Iris pigment epithelial cell (primary cell): ENCODE data around the gene OGFR.
"Not testable (repeated sequence)": the region's sequence is repeated elsewhere in the genome, so short reads cannot be mapped to it uniquely, and the experiment has no call there.

Source experiments
- DNase-seq: peaks from one replicate; pipeline ENCODE4 v3.0.0-alpha.2; 2011; ENCODE audit warnings: low read depth

OGFR gene

GRCh38 chr20:62839816-62840215 is 35.2 kb downstream of the OGFR start:
- no peak for DNase-seq

DNA sequence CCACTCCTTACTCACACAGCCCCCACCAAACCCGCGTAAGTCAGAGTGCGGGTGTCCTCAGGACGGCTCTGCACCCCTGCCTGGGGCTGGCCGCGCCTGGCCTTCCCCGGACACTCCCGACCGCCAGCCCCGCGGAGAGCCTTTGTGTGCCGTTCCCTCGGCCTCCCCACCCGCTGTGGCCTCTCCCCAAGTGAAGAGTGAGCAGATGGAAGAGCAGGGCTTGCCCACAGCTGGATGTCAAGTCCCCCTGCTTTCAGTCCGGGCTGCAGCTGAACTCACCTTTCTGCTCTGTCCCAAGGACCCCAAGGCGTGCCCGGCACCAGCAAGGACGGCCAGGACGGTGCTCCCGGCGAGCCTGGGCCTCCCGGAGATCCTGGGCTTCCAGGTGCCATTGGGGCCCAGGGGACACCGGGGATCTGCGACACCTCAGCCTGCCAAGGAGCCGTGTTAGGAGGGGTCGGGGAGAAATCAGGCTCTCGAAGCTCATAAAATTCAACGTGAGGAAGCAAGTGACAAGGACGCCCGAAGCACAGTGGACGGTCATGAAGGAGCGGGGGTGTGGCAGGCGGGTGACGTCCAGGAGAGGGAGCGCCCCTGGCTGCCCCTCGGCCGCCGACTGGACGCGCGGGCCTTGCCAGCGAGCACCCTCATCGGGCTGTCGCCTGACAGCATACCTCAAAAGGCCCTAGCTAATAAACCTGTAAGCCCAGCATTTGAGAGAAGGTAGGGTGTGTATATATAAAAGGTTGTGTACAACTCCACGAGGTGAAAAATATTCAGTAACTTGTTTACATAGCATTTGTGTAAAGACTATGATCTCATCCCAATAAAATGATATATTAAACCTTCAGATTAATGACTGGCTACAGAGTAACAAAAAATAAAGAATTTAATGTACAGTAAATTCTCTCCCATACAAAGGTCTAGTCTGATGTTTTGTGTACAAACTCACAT is 35.9 kb downstream of the OGFR start:
- DNase-seq = no peak

DNA sequence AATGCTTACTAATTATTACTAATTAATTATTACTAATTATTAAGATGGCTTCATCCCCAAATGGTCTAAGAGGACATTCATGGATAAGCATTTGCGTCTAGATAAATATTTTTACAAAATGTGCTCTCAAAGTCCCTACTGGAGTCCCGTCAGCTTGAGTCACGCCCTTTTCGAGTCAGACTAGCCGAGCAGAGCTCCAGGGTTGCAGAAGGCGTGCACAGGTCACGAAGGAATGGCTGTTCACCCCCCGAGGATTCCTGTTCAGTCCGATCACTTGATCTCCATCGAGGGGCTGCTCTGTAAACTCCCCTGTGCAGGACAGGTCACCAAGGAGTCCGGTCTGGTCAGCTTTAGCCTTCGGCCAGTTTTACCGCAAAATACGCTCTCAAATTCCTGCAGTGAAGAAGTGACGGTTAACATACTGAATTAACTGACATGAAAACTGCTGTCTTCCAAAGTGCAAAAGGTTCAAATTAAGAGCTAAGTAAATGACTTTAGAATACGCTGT is 37.1 kb downstream of the OGFR start:
- DNase-seq = no peak

DNA sequence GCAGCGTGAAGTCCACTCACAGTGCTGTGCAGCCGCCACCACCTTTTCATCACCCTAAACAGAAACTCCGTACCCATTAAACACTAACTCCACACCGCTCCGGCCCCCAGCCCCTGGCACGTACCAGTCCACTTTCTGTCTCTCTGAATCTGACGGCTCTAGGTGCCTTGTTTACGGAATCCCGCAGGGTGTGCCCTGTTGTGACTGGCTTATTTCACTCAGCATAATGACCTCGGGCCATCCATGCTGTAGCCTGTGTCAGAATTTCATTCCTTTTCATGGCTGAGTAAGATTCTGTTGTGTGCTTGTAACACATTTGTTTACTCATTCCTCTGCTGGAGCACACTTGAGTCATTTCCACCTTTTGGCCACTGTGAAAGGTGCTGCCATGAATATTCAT is 39.0 kb downstream of the OGFR start:
- DNase-seq = no peak

DNA sequence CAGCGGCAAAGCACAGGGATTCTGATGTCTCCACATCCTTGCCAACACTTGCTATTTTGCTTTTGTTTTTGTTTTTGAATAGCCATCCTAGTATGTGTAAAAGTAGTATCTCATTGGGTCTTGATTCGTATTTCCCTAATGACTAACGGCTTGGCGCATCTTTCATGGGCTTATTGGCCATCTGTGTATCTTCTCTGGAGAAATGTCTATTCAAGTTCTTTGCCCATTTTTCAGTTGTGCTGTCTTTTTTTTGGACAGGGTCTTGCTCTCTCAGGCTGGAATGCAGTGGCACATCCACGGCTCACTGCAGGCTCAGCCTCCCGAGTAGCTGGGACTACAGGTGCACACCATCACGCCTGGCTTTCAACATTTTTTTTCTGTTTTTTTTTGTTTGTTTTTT is 39.5 kb downstream of the OGFR start:
- DNase-seq = no peak

- peak; percentile 69 for DNase-seq
Observed at GRCh38 chr20:62845416-62846160, 41.0 kb downstream of the OGFR start.

DNA sequence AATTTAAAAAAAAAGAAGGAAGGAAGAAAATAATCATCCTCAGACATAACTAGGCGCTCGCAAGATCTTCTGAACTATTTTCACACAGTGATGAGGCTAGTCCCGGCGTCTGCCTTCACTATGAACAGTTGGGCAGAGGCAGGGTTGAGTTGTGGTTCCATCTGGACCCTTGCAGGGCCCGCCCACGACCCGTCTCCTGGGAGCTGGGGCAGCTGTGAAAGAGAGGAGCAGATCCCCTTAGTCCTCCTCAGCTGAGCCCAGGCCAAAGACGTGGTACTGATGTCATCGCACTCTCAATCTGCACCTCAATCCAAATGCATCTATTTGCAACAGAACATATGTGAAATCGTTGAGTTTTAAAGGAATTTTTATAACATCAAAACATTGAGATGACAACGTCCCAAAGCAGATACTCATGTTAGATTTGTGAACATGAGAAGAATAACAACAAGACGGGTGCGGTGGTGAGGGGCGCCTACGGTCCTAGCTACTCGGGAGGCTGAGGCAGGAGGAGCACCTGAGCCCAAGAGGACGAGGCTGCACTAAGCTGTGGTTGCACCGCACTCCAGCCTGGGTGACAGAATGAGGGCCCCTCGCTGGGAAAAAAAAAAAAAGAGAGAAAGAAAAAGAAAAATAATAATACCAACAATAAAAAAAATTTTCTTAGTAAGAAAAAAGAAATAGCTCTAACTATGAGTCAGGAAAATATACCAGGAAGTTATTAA is 41.7 kb downstream of the OGFR start:
- no peak for DNase-seq

- DNase-seq = not testable (repeated sequence)
Observed at GRCh38 chr20:62848917-62849316, 44.3 kb downstream of the OGFR start.

GRCh38 chr20:62849431-62849830 is 44.8 kb downstream of the OGFR start:
- DNase-seq = no peak

DNA sequence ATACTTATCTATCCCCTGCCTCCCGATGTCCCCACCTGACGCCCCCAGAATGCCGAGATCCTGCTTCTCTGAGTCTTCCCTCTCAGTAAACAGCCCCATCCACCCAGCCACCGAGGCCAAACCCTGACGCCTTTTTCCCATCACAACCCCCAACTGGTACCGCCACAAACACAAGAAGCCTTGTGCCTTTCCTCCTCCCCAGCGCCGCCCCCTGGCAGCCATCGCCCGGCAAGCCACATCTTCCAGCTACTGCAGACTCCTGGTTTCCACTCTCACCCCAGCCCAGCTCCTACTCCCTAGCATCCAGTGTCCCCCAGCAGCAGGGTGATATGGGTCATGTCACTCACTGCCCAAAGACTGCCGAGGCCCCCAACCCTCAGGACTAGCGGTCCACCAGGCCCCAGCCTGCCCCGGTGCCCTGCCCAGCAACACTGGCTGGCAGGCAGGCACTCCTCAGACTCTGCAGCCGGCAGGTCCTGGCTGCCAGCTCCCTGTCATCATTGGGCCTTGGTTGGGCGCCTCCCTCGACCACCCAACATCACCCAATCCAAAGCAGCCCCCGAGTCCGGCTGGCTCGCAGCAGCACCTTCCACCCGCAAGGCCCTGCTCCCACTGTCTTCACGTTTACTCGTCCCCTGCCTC is 45.8 kb downstream of the OGFR start:
- DNase-seq = no peak

DNA sequence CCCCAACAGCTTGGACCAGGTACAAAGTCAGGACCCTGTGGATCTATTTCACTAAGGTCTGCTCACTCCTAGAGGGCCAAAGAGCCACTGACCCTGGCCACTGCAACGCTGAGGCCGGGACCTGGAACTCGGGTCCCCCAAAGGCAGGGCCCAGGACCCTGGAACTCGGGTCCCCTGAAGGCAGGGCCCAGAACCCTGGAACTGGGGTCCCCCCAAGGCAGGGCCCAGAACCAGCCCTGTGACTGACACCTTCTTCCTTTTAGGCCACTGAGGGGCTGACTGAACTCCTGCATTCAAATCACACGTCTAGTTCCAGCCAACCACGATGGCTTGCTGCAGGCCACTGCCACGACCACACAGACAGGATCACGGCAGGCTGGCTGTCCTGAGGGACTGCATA is 47.6 kb downstream of the OGFR start:
- no peak for DNase-seq

DNA sequence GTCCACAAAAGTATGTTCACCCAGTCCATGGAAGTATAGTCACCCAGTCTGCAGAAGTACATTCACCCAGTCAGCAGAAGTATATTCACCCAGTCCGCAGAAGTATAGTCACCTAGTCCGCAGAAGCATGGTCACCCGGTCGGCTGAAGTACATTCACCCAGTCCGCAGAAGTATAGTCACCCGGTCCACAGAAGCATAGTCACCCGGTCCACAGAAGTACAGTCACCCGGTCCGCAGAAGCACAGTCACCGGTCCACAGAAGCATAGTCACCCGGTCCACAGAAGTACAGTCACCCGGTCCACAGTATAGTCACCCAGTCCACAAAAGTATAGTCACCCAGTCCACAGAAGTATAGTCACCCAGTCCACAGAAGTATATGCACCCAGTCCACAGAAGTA is 48.2 kb downstream of the OGFR start:
- DNase-seq = no peak

DNA sequence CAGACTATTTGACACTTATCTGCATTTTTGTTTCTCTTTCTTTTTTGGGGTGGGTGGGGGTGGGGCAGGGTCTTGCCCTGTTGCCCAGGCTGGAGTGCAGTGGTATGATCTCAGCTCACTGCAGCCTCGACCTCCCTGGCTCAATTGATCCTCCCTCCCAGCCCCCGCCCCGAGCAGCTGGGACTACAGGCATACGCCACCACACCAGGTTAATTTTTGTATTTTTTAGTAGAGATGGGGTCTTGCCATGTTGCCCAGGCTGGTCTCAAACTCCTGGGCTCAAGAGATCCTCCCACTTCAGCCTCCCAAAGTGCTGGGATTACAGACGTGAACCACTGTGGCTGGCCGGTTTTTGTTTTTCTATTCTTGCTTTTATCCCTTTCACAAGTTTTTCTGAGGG is 48.7 kb downstream of the OGFR start:
- DNase-seq = not testable (repeated sequence)

GRCh38 chr20:62854121-62854520 is 49.5 kb downstream of the OGFR start:
- no peak for DNase-seq

GRCh38 chr20:62855120-62855519 is 50.5 kb downstream of the OGFR start:
- no peak for DNase-seq

DNA sequence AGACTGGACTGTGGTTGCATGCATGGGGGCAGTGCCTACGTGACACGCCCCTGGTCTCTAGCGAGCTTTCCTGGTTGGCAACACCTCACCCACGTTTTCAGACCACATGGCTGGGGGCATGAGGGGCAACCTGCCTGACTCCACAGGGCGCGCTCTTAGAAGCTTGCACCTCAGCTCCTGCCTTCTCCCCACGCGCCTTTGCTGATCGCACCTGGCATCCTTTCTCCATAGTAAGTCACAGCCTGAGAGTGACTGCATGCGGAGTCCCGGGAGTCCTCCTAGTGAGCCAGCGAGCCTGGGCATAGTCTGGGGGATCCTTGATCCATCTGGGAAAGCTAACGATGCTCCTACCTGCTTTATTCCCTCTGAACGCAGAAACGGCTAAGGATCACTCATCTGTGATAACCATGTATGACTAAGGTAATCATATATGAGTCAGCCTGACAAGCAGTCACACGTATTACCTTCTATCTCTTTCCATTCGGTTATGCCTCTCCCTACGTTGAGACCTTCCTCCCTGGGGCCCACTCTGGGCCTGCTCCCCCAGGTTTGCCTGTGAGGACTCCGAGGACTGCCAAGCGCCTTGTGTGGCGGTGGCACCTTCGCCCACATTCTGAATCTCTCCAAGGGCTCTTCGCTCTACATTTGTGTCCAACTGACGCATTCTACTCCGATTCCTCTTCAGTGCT is 52.4 kb downstream of the OGFR start:
- no peak for DNase-seq

DNA sequence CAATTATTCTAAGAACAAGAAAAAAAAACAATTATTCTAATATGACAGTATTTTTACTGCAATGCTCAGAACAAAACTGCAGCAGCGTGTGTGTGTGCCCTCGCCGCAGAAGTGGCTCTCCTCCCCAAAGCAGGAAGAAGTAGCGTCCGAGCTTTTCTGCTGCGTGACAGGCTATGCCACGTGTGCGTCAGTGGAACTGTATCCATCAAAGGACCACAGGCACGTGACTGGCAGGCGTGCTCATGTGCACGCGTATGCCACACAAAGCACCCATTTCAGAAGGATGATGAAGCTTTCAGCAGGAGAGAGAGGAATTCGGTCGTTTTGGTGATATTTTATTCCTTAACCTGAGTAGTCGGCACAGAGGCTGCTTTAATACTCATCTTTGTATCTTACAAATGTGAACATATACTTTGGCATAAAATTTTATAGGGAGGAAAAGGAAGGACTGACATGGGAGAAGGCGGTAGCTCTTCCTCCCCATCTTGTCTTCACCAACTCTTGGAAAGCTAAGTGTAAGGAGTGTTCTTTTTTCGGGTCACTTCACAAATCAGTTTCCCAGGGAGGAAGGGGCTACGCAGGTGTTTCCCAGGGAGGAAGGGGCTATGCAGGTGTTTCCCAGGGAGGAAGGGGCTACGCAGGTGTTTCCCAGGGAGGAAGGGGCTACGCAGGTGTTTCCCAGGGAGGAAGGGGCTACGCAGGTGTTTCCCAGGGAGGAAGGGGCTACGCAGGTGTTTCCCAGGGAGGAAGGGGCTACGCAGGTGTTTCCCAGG is 53.6 kb downstream of the OGFR start:
- no peak for DNase-seq

DNA sequence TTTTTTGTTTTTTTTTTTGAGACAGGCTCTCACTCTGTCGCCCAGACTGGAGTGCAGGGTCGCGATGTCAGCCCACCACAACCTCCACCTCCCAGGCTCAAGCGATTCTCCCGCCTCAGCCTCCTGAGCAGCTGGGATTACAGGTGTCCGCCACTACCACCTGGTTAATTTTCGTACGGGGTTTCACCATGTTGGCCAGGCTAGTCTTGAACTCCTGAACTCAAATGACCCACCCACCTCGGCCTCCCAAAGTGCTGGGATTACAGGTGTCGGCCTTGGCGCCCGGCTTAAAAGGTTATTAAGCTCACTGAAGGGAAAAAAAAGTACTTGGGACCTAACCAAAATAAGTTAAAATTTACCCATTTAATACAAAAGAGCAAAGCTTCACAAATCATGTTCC is 55.1 kb downstream of the OGFR start:
- no peak for DNase-seq

- peak; percentile 28 for DNase-seq
Observed at GRCh38 chr20:62860391-62860923, 55.8 kb downstream of the OGFR start.
